GM10248 (cell line): Measurements from ENCODE around the gene TARBP2.

Source experiments
- CTCF ChIA-PET: fragments of 300-600 bp; sonication (Branson Sonifier 250); formaldehyde crosslinking; extraction: SDS; loops from one replicate; lab custom pipeline; 2021; ENCODE audit warnings: antibody characterized with exemption; lab: Yijun Ruan, JAX
- POLR2A ChIA-PET: fragments of 350-650 bp; sonication (Branson Sonifier 250); formaldehyde crosslinking; extraction: SDS; loops from one replicate; lab custom pipeline; 2020; ENCODE audit warnings: antibody characterized with exemption; lab: Yijun Ruan, JAX
- DNase-seq: peaks from one replicate; pipeline ENCODE4 v3.0.0; 2012; ENCODE audit errors: extremely low spot score
- TF ChIP-seq, protein P1 (sequence below): IDR thresholded peaks from 2 replicates; pipeline ENCODE4 v1.5.1; 2012; ENCODE audit warnings: mild to moderate bottlenecking, low read depth; ENCODE audit errors: extremely low read depth, missing control alignments, control extremely low read depth

TARBP2 gene, protein sequence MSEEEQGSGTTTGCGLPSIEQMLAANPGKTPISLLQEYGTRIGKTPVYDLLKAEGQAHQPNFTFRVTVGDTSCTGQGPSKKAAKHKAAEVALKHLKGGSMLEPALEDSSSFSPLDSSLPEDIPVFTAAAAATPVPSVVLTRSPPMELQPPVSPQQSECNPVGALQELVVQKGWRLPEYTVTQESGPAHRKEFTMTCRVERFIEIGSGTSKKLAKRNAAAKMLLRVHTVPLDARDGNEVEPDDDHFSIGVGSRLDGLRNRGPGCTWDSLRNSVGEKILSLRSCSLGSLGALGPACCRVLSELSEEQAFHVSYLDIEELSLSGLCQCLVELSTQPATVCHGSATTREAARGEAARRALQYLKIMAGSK

DNA sequence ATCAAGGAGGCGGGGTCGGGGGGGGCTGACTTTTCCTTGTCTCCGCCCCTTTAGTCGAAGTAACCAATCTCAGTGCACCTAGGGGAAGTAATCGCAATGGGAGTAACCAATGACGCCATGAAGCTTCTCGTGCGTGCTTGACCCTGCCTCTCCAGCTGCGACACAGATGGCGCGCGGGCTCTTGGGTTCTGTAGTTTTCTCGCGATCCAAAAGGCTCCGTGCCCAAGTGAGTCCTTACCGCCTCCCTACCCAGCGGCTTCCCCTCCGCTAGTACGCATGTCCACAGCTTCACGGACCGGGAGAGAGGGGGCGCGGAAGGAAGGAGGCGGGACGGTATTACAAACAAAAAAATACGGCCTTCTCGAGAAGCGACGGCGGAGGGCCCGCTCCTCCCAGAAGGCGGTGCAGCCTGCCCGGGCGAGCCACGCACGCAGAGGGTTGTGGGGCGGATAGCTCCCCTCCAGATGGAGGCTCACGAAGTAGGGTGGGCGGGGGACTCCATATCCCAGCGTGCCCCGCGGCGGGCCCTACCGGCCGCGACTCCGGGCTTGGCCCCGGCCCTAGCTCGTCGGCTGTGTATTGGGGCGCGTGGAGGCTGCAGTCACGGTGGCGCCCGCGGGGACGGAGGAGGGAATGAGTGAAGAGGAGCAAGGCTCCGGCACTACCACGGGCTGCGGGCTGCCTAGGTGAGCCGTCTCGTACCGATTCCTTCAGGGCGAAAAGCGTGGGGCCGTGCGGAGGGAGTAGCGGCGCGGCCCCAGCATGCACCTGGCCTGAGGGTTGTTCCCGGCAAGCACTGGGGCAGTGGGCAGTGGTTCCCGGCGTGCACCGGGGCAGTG, at the start of gene TARBP2:
Gene TARBP2, plus strand, starts transcription at position 508 of the 839 bp plus-strand sequence. Its CDS starts 126 bp downstream, at position 634.
- ChIA-PET POLR2A (interaction anchor here (0.5 to 2.0 kb wide), 19 partner anchors 9 to 1774 kb away, joined by 3 to 10 read pairs (median 3); partner anchors contain the start of genes AAAS, CBX5, EIF4B and HNRNPA1), CTCF (interaction anchor here (0.6 to 5.8 kb wide), 18 partner anchors 9 to 453 kb away, joined by 3 to 43 read pairs (median 3); partner anchors contain the start of genes AAAS, ATP5MC2 and NPFF)
- TF ChIP-seq, protein P1, sequence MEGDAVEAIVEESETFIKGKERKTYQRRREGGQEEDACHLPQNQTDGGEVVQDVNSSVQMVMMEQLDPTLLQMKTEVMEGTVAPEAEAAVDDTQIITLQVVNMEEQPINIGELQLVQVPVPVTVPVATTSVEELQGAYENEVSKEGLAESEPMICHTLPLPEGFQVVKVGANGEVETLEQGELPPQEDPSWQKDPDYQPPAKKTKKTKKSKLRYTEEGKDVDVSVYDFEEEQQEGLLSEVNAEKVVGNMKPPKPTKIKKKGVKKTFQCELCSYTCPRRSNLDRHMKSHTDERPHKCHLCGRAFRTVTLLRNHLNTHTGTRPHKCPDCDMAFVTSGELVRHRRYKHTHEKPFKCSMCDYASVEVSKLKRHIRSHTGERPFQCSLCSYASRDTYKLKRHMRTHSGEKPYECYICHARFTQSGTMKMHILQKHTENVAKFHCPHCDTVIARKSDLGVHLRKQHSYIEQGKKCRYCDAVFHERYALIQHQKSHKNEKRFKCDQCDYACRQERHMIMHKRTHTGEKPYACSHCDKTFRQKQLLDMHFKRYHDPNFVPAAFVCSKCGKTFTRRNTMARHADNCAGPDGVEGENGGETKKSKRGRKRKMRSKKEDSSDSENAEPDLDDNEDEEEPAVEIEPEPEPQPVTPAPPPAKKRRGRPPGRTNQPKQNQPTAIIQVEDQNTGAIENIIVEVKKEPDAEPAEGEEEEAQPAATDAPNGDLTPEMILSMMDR: no peak
- DNase-seq: peak; percentile 96

DNA sequence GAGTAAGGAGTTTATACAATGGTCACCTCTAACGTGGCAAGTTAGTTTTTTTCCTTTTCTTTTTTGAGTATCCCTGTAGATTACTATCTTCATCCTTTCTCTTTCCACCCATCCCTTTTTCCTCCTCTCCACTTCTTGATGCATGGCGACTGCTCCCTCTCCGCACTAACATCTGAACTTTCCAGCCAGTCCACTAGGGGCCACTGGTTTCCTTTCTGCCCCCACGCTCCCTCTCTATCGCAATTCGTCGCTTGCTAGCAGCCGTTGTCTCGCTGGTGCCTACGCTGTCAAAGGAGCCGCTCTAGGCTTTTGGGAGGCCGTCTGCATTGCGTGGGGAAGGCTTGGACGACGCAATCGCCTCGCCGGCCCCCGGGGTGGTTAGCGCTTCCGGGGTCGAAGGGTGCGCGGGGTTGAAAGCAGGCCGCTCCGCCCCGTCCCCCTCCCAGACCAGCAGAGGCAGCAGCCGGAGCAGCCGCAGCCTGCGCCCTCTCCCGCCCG, 49.4 kb upstream of the TARBP2 start, which contains the start of gene PCBP2:
Gene PCBP2, plus strand, starts transcription at position 442 of the 498 bp plus-strand sequence. CDS start 2,699 bp downstream, outside the sequence.
- peak; percentile 97 for DNase-seq
- TF ChIP-seq, protein P1: peak; percentile 94
- ChIA-PET POLR2A (interaction anchor here (2.0 kb wide), 1 partner anchor 49 kb away, joined by 4 read pairs; the partner anchor contains the start of gene TARBP2), CTCF (interaction anchor here (0.6 to 2.7 kb wide), 10 partner anchors 12 to 131 kb away, joined by 3 to 8 read pairs (median 4); partner anchors contain the start of gene AAAS)

DNA sequence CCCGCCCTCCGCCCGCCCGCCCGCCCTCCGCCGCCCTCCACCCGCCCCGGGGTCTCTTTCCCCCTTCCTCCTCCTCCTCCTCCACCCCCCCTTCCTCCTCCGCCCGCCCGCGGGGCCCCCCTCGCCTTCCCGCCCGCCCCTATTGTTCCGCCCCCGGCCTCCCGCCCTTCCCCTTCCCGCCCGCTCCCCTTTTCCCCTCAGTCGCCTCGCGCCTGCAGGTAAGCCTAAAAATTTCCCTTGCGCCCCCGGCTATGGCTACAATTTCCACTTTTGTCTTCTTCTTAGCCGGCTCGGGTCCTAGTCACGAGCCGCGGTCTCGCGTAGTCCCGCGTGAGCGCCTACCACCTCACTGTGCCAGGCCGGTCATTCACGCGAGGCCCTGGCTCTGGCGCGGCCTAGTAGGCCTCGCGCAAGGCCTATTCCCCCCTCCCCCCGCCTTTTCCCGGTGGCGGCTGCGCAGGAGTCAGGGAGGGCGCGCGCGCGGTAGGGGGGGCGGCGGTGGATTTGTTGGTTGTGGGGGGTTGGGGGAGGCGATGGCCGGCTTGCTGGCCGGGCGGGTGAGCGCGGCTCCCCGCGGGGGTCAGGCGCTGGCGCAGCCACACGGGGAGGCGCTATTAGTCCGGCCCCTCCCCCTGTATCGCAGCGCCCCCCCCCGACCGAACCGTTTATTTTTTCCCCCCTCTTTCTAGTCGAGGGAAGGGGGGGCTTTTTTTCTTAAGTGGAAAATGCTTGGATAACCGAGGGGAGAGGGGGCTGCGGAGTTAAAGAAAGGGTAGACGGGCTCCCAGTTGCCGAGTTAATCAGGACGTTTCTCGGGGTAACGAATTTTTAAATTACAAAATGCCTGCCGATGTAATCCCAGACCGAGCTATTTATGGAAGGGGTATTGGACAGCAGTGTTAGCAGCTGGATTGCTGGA, 48.7 kb upstream of the TARBP2 start:
- POLR2A ChIA-PET: interaction anchor here (0.7 kb wide), 3 partner anchors 16 to 133 kb away, joined by 3 to 5 read pairs (median 4); no protein-coding TSS in a partner anchor
- TF ChIP-seq, protein P1: peak; percentile 30
- peak; percentile 85 for DNase-seq
- CTCF ChIA-PET: interaction anchor here (1.0 to 3.0 kb wide), 4 partner anchors 12 to 107 kb away, joined by 3 to 14 read pairs (median 4); no protein-coding TSS in a partner anchor

DNA sequence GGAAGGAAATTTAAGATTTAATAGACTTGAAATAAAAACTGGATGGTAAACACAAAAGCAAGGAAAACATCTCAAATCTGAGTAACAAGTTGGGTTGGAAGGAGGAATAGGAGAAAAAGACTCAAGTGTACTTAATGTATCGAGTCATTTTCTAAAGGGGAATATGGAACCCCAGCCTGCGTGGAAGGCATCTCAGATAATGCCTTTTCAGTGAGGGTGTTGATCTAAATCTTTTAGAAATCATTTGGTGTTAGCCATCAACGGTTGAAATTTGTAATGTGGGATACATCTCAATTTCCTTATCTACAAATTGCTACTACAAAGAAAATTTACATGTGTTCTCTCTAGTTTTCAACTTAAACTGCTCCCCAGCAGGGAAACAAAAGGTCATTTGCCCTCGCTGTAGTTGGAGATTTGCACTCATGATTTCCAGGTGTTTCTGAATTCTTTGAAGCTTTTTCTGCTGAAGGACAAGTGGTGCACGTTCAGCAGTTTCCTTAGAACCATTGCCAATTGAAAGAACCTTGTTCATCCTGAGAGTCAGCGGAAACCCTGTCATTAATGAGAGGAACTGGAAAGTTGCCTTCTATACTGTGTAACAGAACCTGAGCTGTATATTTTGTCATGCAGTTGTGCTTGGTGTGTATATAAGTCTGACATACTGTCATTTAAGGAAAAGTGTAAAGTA, 47.0 kb upstream of the TARBP2 start:
- TF ChIP-seq, protein P1: no peak
- no peak for DNase-seq
- CTCF ChIA-PET: interaction anchor here (1.1 to 3.0 kb wide), 5 partner anchors 14 to 102 kb away, joined by 3 to 14 read pairs (median 5); no protein-coding TSS in a partner anchor
- POLR2A ChIA-PET: interaction anchor here (0.6 to 1.7 kb wide), 3 partner anchors 13 to 95 kb away, joined by 3 to 6 read pairs (median 3); no protein-coding TSS in a partner anchor

DNA sequence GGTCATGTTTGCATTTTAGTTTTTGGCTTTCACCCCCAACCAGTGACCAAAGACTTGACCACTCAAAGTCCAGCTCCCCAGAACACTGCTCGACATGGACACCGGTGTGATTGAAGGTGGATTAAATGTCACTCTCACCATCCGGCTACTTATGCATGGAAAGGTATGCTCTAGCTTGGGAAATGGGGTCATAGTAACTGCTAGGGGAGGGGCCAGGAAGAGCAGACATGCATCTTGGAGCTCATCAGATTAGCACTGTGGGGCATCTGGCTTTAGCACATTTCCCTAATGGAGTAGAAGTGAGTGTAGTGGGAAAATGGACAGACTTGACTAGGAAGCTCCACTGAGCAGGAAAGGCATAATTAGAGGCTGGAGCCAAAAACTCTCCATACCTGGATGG, 46.4 kb upstream of the TARBP2 start:
- TF ChIP-seq, protein P1: no peak
- no peak for DNase-seq
- ChIA-PET POLR2A (interaction anchor here (0.6 to 1.7 kb wide), 3 partner anchors 14 to 284 kb away, joined by 3 to 6 read pairs (median 4); no protein-coding TSS in a partner anchor), CTCF (interaction anchor here (1.1 to 3.0 kb wide), 4 partner anchors 10 to 102 kb away, joined by 3 to 14 read pairs (median 6); no protein-coding TSS in a partner anchor)
